ENCODE results near the gene DNAH2.

- TF ChIP-seq CTCF (IDR thresholded peaks at IDR 0.05) (no peak), POLR2A (IDR thresholded peaks at IDR 0.05) (no peak)
Measured at GRCh38 chr17:7843257-7843535, 125.7 kb downstream of the DNAH2 start.
